Measurements from ENCODE around the gene NANOGP8. TPM values are rescaled to one million over a fixed set of nuclear protein-coding genes. Genes with fewer than 3 reads are reported as not detected.

NANOGP8 gene
- polyA plus RNA-seq, 1 donor (not counting 4 experiments of a cell fraction or from before 2014, with no cell fraction given) = not detected

GRCh38 chr15:35092846-35093245 lies 7.8 kb upstream of the NANOGP8 start:
- DNase-seq (ENCODE audit: low read depth, low spot score) = no peak
- no peak for TF ChIP-seq EZH2 (IDR thresholded peaks at IDR 0.05; ENCODE audit: low read length)
- no peak for TF ChIP-seq CTCF (optimal IDR thresholded peaks at IDR 0.05 in 1 of 3, IDR thresholded peaks at IDR 0.05 in 1 of 3, conservative IDR thresholded peaks at IDR 0.05 in 1 of 3; ENCODE audit: extremely low read depth in 1 of 3, insufficient read depth in 2 of 3, low read length in 3 of 3)
- no peak overlapping the region for H3K4me2 ChIP-seq (ENCODE audit: control insufficient read depth, extremely low read depth, insufficient read depth, low read depth, low read length)

GRCh38 chr15:35092311-35092710 lies 7.2 kb upstream of the NANOGP8 start:
- H3K9me3 ChIP-seq (ENCODE audit: control insufficient read depth, low read depth, low read length) = no peaks in the 10 kb centered on the region
- H2AFZ ChIP-seq (ENCODE audit: control insufficient read depth, low read length) = no peak overlapping the region
- FAIRE-seq (no peak), DNase-seq (ENCODE audit: low read depth, low spot score) (no peak)
- H3K79me2 ChIP-seq (ENCODE audit: control insufficient read depth, insufficient read depth, low read length) = no peaks in the 10 kb centered on the region
- no peaks in the 10 kb centered on the region for H3K4me1 ChIP-seq (ENCODE audit: control insufficient read depth, extremely low read depth, insufficient read depth, low read length)
- no peak overlapping the region for H3K27ac ChIP-seq (ENCODE audit: control insufficient read depth, insufficient read depth, low read length)
- dilution Hi-C loops (cut with MboI; ENCODE audit: extremely low pct_ligation_motif_present, low sequenced_read_pairs) = no loop called here
- H3K4me3 ChIP-seq (ENCODE audit: control insufficient read depth in 2 of 3, extremely low read depth in 1 of 3, insufficient read depth in 2 of 3, low read depth in 1 of 3, low read length in 3 of 3) = no peak overlapping the region
- no peak for TF ChIP-seq CTCF (optimal IDR thresholded peaks at IDR 0.05 in 1 of 3, IDR thresholded peaks at IDR 0.05 in 1 of 3, conservative IDR thresholded peaks at IDR 0.05 in 1 of 3; ENCODE audit: extremely low read depth in 1 of 3, insufficient read depth in 2 of 3, low read length in 3 of 3)
- no peak for TF ChIP-seq EZH2 (IDR thresholded peaks at IDR 0.05; ENCODE audit: low read length)
- no peaks in the 10 kb centered on the region for H3K36me3 ChIP-seq (ENCODE audit: control insufficient read depth in 2 of 2, extremely low read depth in 1 of 2, insufficient read depth in 2 of 2, low read length in 2 of 2)
- H3K4me2 ChIP-seq (ENCODE audit: control insufficient read depth, extremely low read depth, insufficient read depth, low read depth, low read length) = no peak overlapping the region
- H3K9ac ChIP-seq (ENCODE audit: control insufficient read depth, extremely low read depth, insufficient read depth, low read length) = no peak overlapping the region
- no peaks in the 10 kb centered on the region for H3K27me3 ChIP-seq (ENCODE audit: control insufficient read depth, extremely low read depth, insufficient read depth, low read length)
- no peaks in the 10 kb centered on the region for H4K20me1 ChIP-seq (ENCODE audit: control insufficient read depth, extremely low read depth, insufficient read depth, low read length)
- no peaks in the 10 kb centered on the region for H3K9me1 ChIP-seq (ENCODE audit: control insufficient read depth, extremely low read depth, insufficient read depth, low read length)

More at GRCh38 chr15:35092846-35093245, 7.8 kb upstream of the NANOGP8 start:
- no peak overlapping the region for H3K27ac ChIP-seq (ENCODE audit: control insufficient read depth, insufficient read depth, low read length)
- no peak overlapping the region for H3K4me3 ChIP-seq (ENCODE audit: control insufficient read depth in 2 of 3, extremely low read depth in 1 of 3, insufficient read depth in 2 of 3, low read depth in 1 of 3, low read length in 3 of 3)
- H3K27me3 ChIP-seq (ENCODE audit: control insufficient read depth, extremely low read depth, insufficient read depth, low read length) = no peaks in the 10 kb centered on the region
- H3K9me3 ChIP-seq (ENCODE audit: control insufficient read depth, low read depth, low read length) = no peaks in the 10 kb centered on the region
- no peak overlapping the region for H3K9ac ChIP-seq (ENCODE audit: control insufficient read depth, extremely low read depth, insufficient read depth, low read length)
- H3K9me1 ChIP-seq (ENCODE audit: control insufficient read depth, extremely low read depth, insufficient read depth, low read length) = no peaks in the 10 kb centered on the region
- H3K4me1 ChIP-seq (ENCODE audit: control insufficient read depth, extremely low read depth, insufficient read depth, low read length) = no peaks in the 10 kb centered on the region
- H3K36me3 ChIP-seq (ENCODE audit: control insufficient read depth in 2 of 2, extremely low read depth in 1 of 2, insufficient read depth in 2 of 2, low read length in 2 of 2) = no peaks in the 10 kb centered on the region
- no peaks in the 10 kb centered on the region for H4K20me1 ChIP-seq (ENCODE audit: control insufficient read depth, extremely low read depth, insufficient read depth, low read length)
- no peak overlapping the region for H2AFZ ChIP-seq (ENCODE audit: control insufficient read depth, low read length)
- no peak for FAIRE-seq
- no peaks in the 10 kb centered on the region for H3K79me2 ChIP-seq (ENCODE audit: control insufficient read depth, insufficient read depth, low read length)
- dilution Hi-C loops (cut with MboI; ENCODE audit: extremely low pct_ligation_motif_present, low sequenced_read_pairs) = no loop called here

Data from keratinocyte (primary cell).